Measurements from ENCODE around the gene CRIM1. TPM values are rescaled to one million over a fixed set of nuclear protein-coding genes. Genes with fewer than 3 reads are reported as not detected.

Gene CRIM1
- total and polyA plus RNA-seq, 7 donors = 3.0 to 148 (median 55.6) TPM

DNA sequence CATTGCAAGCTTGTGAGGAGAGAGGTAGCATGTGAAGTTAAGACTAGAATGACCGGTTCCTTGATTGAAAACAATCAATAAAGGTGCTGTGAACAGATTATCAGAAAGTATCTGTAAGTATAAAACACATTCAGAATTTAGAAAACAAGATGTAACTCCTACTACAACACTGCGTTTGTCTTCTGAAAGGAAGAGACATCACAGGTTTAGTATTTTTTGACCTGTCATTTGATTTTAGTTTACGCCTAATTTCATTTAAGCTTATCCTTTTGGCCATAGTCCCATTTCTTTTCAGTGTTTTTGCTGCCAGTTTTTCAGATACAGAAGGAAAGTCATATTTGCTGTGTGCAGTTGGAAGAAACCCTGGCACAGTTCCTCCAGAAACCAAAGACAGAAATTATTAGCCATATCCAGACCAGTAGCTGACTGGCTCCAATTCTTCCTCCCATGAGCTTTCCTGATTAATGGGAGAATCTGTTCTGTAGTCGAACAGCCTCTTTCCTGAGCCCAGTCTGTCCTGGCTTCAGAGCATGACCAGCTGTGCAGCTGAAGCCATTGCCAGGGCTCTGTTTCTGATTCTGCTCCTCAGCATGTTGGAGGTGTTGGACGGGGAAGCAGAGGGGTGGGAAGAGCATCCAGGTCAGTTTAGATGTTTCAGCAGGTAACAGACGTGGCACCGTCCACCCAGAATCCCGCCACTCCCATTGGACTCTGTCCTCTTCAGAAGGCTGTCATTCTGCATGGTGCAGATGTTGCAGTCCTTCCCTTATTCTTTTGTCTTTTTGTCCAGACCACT is 61.0 kb downstream of the CRIM1 start:
- intact Hi-C loops (cut with DNase I) = no loop called here
- 37 to 79% methylated on average over 8 of the region's 8 CpGs for WGBS, 2 donors
- peak overlapping the region in 2 of 4 donors; percentile 32 to 44 for H3K27ac ChIP-seq
- H3K4me1 ChIP-seq = peaks cover 0 to 86% (median 61%) of the 10 kb centered on the region in 4 donors
- H3K9me3 ChIP-seq = no peaks in the 10 kb centered on the region
- TF ChIP-seq EP300 (IDR thresholded peaks at IDR 0.05) = no peak
- H3K36me3 ChIP-seq = no peaks in the 10 kb centered on the region
- no peak overlapping the region for H3K4me3 ChIP-seq
- H3K27me3 ChIP-seq = no peaks in the 10 kb centered on the region
- DNase-seq = no peak

DNA sequence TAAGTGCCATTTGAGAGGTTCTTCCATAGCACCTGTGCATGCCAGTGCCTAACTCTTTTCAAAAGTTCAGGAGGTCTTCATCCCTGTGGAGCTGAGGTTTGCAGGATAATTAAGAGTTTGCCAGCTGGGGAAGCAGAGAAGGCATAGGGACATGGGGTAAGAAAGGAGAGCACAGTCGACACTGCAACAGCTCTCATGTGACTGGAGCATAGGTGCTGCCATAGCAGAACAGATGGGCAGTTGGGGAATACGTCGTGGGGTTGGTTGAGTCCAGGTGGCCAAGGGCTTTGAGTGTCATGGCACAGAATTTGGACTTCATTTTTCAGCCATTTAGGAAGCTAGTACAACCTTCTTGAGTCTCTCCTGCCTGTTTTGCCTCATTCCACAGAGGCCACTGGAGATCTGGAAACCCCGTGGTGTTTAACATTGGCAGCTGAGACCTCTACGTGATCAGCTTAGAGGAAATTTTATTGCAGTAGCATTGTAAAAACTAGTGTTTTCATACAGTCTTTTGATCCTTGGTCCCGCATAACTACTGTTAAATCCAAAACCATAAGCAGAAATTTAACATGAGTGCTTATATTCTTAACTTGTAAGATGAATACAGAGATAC is 65.1 kb downstream of the CRIM1 start:
- 44 to 77% methylated on average over 6 of the region's 6 CpGs for WGBS, 2 donors
- H3K4me1 ChIP-seq = peaks cover 0 to 64% (median 45%) of the 10 kb centered on the region in 4 donors
- no peaks in the 10 kb centered on the region for H3K9me3 ChIP-seq
- no peak for DNase-seq
- H3K4me3 ChIP-seq = no peak overlapping the region
- no peaks in the 10 kb centered on the region for H3K27me3 ChIP-seq
- peak overlapping the region in 2 of 4 donors; percentile 19 to 39 for H3K27ac ChIP-seq
- H3K36me3 ChIP-seq = no peaks in the 10 kb centered on the region
- TF ChIP-seq POLR2AphosphoS5 (IDR thresholded peaks at IDR 0.05) (no peak), EP300 (IDR thresholded peaks at IDR 0.05) (no peak), POLR2A (IDR thresholded peaks at IDR 0.05) (no peak)
- TF ChIP-seq, protein P1, sequence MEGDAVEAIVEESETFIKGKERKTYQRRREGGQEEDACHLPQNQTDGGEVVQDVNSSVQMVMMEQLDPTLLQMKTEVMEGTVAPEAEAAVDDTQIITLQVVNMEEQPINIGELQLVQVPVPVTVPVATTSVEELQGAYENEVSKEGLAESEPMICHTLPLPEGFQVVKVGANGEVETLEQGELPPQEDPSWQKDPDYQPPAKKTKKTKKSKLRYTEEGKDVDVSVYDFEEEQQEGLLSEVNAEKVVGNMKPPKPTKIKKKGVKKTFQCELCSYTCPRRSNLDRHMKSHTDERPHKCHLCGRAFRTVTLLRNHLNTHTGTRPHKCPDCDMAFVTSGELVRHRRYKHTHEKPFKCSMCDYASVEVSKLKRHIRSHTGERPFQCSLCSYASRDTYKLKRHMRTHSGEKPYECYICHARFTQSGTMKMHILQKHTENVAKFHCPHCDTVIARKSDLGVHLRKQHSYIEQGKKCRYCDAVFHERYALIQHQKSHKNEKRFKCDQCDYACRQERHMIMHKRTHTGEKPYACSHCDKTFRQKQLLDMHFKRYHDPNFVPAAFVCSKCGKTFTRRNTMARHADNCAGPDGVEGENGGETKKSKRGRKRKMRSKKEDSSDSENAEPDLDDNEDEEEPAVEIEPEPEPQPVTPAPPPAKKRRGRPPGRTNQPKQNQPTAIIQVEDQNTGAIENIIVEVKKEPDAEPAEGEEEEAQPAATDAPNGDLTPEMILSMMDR (IDR thresholded peaks at IDR 0.05) = no peak
- intact Hi-C loops (cut with DNase I) = no loop called here

DNA sequence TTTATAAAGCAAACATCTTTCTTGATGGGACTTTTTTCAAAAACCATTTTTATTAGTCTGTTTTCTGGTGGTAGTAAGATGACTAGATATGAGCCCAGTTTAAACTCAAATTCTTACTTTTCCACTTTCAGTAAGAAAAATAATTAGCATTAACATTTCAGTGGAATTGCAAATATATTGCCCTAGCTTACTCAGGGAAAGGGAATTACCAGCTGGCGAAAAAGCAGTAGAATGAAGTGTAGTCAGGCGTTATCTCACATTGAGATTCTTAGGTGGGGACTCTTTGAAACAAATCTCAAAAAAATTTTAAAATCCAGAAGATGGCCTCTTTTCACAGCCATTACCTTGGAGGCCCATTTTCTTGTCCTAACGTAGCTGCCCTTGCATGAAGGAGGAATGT is 65.8 kb downstream of the CRIM1 start:
- no peaks in the 10 kb centered on the region for H3K9me3 ChIP-seq
- H3K36me3 ChIP-seq = no peaks in the 10 kb centered on the region
- H3K4me3 ChIP-seq = no peak overlapping the region
- H3K27me3 ChIP-seq = no peaks in the 10 kb centered on the region
- H3K27ac ChIP-seq = peak overlapping the region in 2 of 4 donors; percentile 19 to 39
- TF ChIP-seq POLR2AphosphoS5 (IDR thresholded peaks at IDR 0.05) (no peak), POLR2A (IDR thresholded peaks at IDR 0.05) (no peak), EP300 (IDR thresholded peaks at IDR 0.05) (no peak)
- TF ChIP-seq, protein P1 (IDR thresholded peaks at IDR 0.05) = no peak
- 87 to 90% methylated on average over 3 of the region's 3 CpGs for WGBS, 2 donors
- DNase-seq = no peak
- intact Hi-C loops (cut with DNase I) = no loop called here
- peaks cover 0 to 57% (median 38%) of the 10 kb centered on the region in 4 donors for H3K4me1 ChIP-seq

DNA sequence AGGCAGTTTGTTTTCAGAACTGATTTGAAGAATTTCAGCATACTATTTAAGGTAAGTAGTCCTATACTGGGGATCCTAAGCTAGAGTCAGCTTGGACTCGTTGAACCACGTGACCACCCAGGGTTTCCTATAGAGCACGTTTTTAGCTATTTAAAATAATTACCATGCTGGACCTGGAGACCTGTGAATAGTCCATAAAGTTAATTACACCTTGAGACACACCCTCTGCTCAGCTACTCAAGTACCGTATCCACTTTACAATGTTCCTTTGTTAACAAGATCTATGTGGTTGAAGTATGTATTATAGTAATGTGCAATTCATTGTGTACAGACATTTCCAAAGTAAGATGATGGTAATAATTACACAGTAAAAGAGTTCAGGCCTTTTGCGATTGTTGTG is 67.6 kb downstream of the CRIM1 start:
- Histone ChIP-seq H3K27ac (no peak overlapping the region), H3K27me3 (no peaks in the 10 kb centered on the region), H3K4me1 (peaks cover 0 to 48% (median 32%) of the 10 kb centered on the region in 4 donors), H3K36me3 (no peaks in the 10 kb centered on the region), H3K9me3 (no peaks in the 10 kb centered on the region), H3K4me3 (no peak overlapping the region)
- DNase-seq = no peak
- WGBS, 2 donors = 18 to 68% methylated on average over 5 of the region's 5 CpGs
- intact Hi-C loops (cut with DNase I) = no loop called here
- TF ChIP-seq, protein P1 (IDR thresholded peaks at IDR 0.05) = no peak
- no peak for TF ChIP-seq POLR2AphosphoS5 (IDR thresholded peaks at IDR 0.05)

DNA sequence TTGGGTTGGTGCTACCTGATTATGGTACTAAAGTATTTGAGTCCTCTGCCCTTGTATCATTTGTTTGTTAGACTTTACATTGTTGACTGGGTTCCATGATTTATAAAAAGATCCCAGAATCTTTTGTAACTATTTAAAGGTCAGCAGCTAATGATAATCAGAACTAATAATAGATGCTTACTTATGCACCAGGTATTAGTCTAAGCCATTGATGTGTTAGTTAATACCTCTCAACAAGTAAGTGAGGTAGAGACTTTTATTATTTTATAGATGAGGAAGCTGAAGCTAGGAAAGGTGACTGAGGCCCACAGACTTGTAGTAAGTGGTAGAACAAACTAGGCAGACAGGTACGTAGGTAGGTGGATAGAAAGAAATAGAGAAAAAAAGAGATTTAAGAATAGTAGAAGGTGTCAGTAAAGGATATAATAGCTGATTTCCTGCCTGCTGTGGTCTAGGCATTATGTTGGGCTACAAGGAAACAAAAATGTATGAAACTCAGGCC is 68.1 kb downstream of the CRIM1 start:
- peaks cover 0 to 52% (median 30%) of the 10 kb centered on the region in 4 donors for H3K4me1 ChIP-seq
- intact Hi-C loops (cut with DNase I) = no loop called here
- no peaks in the 10 kb centered on the region for H3K27me3 ChIP-seq
- no peak for TF ChIP-seq EP300 (IDR thresholded peaks at IDR 0.05)
- no peak for TF ChIP-seq POLR2AphosphoS5 (IDR thresholded peaks at IDR 0.05)
- TF ChIP-seq, protein P1 (IDR thresholded peaks at IDR 0.05) = no peak
- no peak for TF ChIP-seq POLR2A (IDR thresholded peaks at IDR 0.05)
- no peak for DNase-seq
- no peak overlapping the region for H3K4me3 ChIP-seq
- 23 to 76% methylated on average over 1 of the region's 1 CpG for WGBS, 2 donors
- no peaks in the 10 kb centered on the region for H3K36me3 ChIP-seq
- H3K27ac ChIP-seq = no peak overlapping the region
- H3K9me3 ChIP-seq = no peaks in the 10 kb centered on the region
